ENCODE measurements around the gene PUM2.

GRCh38 chr2:20231598-20232026 is 119.0 kb downstream of the PUM2 start:
- TF ChIP-seq POLR2A (IDR thresholded peaks at IDR 0.05; ENCODE audit: low read length): no peak
- TF ChIP-seq GATA1 (IDR thresholded peaks at IDR 0.05; ENCODE audit: low read depth, low read length): no peak

Data from erythroblast (primary cell).